ENCODE measurements around the gene WSB1. TPM values are rescaled to one million over a fixed set of nuclear protein-coding genes. Genes with fewer than 3 reads are reported as not detected.

WSB1 gene
- total RNA-seq, 1 donor from 2014 or later: 282 TPM

- H3K36me3 ChIP-seq: peaks cover 64% of the 10 kb centered on the region
- H3K4me3 ChIP-seq: no peak overlapping the region
- DNase-seq: no peak
- TF ChIP-seq, protein P1, sequence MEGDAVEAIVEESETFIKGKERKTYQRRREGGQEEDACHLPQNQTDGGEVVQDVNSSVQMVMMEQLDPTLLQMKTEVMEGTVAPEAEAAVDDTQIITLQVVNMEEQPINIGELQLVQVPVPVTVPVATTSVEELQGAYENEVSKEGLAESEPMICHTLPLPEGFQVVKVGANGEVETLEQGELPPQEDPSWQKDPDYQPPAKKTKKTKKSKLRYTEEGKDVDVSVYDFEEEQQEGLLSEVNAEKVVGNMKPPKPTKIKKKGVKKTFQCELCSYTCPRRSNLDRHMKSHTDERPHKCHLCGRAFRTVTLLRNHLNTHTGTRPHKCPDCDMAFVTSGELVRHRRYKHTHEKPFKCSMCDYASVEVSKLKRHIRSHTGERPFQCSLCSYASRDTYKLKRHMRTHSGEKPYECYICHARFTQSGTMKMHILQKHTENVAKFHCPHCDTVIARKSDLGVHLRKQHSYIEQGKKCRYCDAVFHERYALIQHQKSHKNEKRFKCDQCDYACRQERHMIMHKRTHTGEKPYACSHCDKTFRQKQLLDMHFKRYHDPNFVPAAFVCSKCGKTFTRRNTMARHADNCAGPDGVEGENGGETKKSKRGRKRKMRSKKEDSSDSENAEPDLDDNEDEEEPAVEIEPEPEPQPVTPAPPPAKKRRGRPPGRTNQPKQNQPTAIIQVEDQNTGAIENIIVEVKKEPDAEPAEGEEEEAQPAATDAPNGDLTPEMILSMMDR (IDR thresholded peaks at IDR 0.05): no peak
- no peaks in the 10 kb centered on the region for H3K27me3 ChIP-seq (ENCODE audit: low read depth)
- no peaks in the 10 kb centered on the region for H3K9me3 ChIP-seq
- H3K4me1 ChIP-seq: peaks cover 60% of the 10 kb centered on the region
- intact Hi-C loops (cut with DNase I): no loop called here
- H3K27ac ChIP-seq: no peak overlapping the region
- ATAC-seq: no peak
Measured at GRCh38 chr17:27318228-27318627, 24.3 kb downstream of the WSB1 start.

DNA sequence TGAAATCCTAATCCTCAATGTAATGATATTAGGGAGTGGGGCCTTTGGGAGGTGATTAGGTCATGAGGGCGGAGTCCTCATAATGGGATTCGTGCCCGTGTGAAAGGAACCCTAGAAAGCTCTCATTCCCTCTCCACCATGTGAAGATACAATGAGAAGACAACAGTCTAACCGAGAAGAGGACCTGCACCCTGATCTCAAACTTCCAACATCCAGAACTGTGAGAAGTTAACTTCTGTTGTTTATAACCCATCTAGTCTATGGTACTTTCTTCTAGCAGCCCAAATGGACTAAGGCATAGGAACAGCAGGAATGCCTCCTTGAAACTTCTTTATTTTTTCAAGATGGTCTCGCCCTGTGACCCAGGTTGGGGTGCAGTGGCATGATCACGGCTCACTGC is 24.7 kb downstream of the WSB1 start:
- DNase-seq: no peak
- peaks cover 64% of the 10 kb centered on the region for H3K4me1 ChIP-seq
- H3K9me3 ChIP-seq: no peaks in the 10 kb centered on the region
- H3K4me3 ChIP-seq: no peak overlapping the region
- ATAC-seq: no peak
- H3K27ac ChIP-seq: no peak overlapping the region
- H3K36me3 ChIP-seq: peaks cover 60% of the 10 kb centered on the region
- intact Hi-C loops (cut with DNase I): no loop called here
- no peaks in the 10 kb centered on the region for H3K27me3 ChIP-seq (ENCODE audit: low read depth)
- TF ChIP-seq, protein P1 (IDR thresholded peaks at IDR 0.05): no peak

GRCh38 chr17:27319541-27320221 is 25.8 kb downstream of the WSB1 start:
- TF ChIP-seq, protein P1 (IDR thresholded peaks at IDR 0.05): no peak
- Histone ChIP-seq H3K36me3 (peaks cover 50% of the 10 kb centered on the region), H3K4me3 (no peak overlapping the region), H3K9me3 (no peaks in the 10 kb centered on the region), H3K27me3 (ENCODE audit: low read depth) (no peaks in the 10 kb centered on the region), H3K27ac (peak overlapping the region; percentile 57), H3K4me1 (peaks cover 69% of the 10 kb centered on the region)
- DNase-seq: peak; percentile 77
- peak; percentile 63 to 73 for ATAC-seq
- intact Hi-C loops (cut with DNase I): no loop called here

- H3K36me3 ChIP-seq: peaks cover 45% of the 10 kb centered on the region
- H3K4me1 ChIP-seq: peaks cover 69% of the 10 kb centered on the region
- H3K27me3 ChIP-seq (ENCODE audit: low read depth): no peaks in the 10 kb centered on the region
- no peak for DNase-seq
- H3K27ac ChIP-seq: peak overlapping the region; percentile 57
- no peak overlapping the region for H3K4me3 ChIP-seq
- intact Hi-C loops (cut with DNase I): no loop called here
- H3K9me3 ChIP-seq: no peaks in the 10 kb centered on the region
- ATAC-seq: peak in 1 of 2 donors; percentile 1
- TF ChIP-seq, protein P1 (IDR thresholded peaks at IDR 0.05): no peak
Measured at GRCh38 chr17:27320222-27320560, 26.3 kb downstream of the WSB1 start.

DNA sequence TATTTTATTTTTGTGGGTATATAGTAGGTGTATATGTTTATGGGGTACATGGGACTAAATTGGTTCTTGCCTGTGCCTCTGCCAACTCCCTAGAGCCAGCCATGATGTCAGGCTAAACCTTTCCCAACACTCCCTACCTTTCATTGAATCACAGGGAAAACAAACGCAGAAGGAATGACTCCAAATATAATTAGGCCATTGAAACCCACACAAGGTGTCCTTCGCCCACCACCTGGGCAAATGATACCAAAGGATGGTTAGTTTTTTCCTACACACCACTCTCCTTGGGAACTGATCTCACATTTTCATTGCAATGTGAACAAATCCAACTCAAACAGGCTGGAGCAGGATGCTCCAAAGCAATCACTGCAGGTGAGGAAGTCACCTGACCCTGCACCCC is 27.5 kb downstream of the WSB1 start:
- no peak for ATAC-seq

More for the DNA sequence above, 27.5 kb downstream of the WSB1 start:
- Histone ChIP-seq H3K9me3 (no peaks in the 10 kb centered on the region), H3K4me3 (no peak overlapping the region), H3K4me1 (peaks cover 68% of the 10 kb centered on the region), H3K27me3 (ENCODE audit: low read depth) (no peaks in the 10 kb centered on the region), H3K36me3 (peaks cover 33% of the 10 kb centered on the region), H3K27ac (no peak overlapping the region)
- intact Hi-C loops (cut with DNase I): no loop called here
- no peak for DNase-seq
- TF ChIP-seq, protein P1 (IDR thresholded peaks at IDR 0.05): no peak
